ENCODE measurements around the gene ZNF683.

ZNF683 gene

GRCh38 chr1:26372039-26372438 lies 511 bp downstream of the ZNF683 start:
- H3K4me3 ChIP-seq (ENCODE audit: low read depth, low read length) = no peak overlapping the region
- CTCF ChIA-PET = interaction anchor here (0.7 to 1.0 kb wide), 2 partner anchors 45 to 257 kb away, joined by 3 read pairs; no protein-coding TSS in a partner anchor

DNA sequence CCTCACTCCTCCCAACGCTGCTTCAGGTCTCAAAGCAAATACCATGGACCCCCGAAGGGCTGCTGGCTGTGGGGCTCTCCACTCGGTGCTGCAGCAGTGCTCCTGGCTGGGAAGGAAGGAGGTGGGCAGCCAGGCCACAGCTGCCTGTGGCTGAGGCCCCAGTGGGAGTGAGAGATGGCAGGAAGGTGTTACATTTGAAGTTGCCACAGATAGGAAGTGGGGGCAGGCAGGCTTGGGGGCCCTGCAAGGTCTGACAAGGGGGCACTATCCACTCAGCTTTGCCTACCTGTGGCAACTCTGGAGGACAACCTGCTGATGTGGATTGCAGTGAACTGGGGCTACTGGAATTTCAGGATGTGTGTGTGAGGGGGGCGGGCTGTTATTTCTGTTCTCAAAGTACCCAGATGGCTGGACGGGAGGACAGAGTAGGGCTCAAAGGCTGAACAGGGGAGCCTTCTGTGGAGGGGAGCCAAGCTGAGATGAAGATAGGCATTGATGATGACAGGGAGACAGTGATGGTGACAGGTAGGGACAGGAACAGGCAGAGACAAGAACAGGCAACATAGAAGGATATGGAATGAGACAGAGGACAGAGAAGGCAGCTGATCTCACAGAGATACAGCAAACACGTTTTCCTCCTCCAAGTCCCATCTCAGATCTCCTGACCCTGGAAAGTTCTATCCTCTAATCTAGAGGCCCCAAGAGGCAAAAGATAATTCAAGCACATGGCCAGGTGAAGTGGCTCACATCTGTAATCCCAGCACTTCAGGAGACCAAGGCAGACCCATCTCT lies 1.8 kb downstream of the ZNF683 start:
- no peaks in the 10 kb centered on the region for H3K9me3 ChIP-seq (ENCODE audit: control insufficient read depth, insufficient read depth, low read depth, low read length)
- POLR2A ChIA-PET = no interaction called here
- CTCF ChIA-PET = interaction anchor here (0.6 to 1.0 kb wide), 3 partner anchors 9 to 46 kb away, joined by 3 to 4 read pairs (median 3); no protein-coding TSS in a partner anchor
- H3K4me1 ChIP-seq (ENCODE audit: control insufficient read depth, insufficient read depth, low read length) = no peaks in the 10 kb centered on the region
- H3K4me3 ChIP-seq (ENCODE audit: low read depth, low read length) = no peak overlapping the region
- H3K36me3 ChIP-seq (ENCODE audit: control insufficient read depth in 2 of 2, insufficient read depth in 1 of 2, low read length in 2 of 2) = no peaks in the 10 kb centered on the region
- no peak overlapping the region for H3K27ac ChIP-seq (ENCODE audit: extremely low read depth, low read depth, low read length)
- TF ChIP-seq ZNF660 (tag by site-specific recombination; IDR thresholded peaks at IDR 0.05) (no peak), ZNF48 (tag by site-specific recombination; IDR thresholded peaks at IDR 0.05) (no peak), ZNF530 (tag by site-specific recombination; IDR thresholded peaks at IDR 0.05; ENCODE audit: low read depth) (no peak), ZNF837 (tag by site-specific recombination; IDR thresholded peaks at IDR 0.05) (no peak), ZNF169 (tag by site-specific recombination; IDR thresholded peaks at IDR 0.05) (no peak), ZNF280D (tag by site-specific recombination; IDR thresholded peaks at IDR 0.05) (no peak), ZNF514 (tag by site-specific recombination; IDR thresholded peaks at IDR 0.05) (no peak), TCF7L2 (IDR thresholded peaks at IDR 0.05; ENCODE audit: borderline replicate concordance, low read depth, low read length) (no peak), ZFP41 (tag by site-specific recombination; IDR thresholded peaks at IDR 0.05; ENCODE audit: borderline replicate concordance) (no peak), HOXC10 (CRISPR knock-in tag; IDR thresholded peaks at IDR 0.05) (no peak), PBX3 (CRISPR knock-in tag; IDR thresholded peaks at IDR 0.05) (no peak), ZNF132 (tag by site-specific recombination; IDR thresholded peaks at IDR 0.05; ENCODE audit: borderline replicate concordance) (no peak), ZNF423 (tag by site-specific recombination; IDR thresholded peaks at IDR 0.05) (no peak)
- TF ChIP-seq, protein P1, sequence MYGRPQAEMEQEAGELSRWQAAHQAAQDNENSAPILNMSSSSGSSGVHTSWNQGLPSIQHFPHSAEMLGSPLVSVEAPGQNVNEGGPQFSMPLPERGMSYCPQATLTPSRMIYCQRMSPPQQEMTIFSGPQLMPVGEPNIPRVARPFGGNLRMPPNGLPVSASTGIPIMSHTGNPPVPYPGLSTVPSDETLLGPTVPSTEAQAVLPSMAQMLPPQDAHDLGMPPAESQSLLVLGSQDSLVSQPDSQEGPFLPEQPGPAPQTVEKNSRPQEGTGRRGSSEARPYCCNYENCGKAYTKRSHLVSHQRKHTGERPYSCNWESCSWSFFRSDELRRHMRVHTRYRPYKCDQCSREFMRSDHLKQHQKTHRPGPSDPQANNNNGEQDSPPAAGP (tag by site-specific recombination; IDR thresholded peaks at IDR 0.05) = no peak
- TF ChIP-seq, protein P2, sequence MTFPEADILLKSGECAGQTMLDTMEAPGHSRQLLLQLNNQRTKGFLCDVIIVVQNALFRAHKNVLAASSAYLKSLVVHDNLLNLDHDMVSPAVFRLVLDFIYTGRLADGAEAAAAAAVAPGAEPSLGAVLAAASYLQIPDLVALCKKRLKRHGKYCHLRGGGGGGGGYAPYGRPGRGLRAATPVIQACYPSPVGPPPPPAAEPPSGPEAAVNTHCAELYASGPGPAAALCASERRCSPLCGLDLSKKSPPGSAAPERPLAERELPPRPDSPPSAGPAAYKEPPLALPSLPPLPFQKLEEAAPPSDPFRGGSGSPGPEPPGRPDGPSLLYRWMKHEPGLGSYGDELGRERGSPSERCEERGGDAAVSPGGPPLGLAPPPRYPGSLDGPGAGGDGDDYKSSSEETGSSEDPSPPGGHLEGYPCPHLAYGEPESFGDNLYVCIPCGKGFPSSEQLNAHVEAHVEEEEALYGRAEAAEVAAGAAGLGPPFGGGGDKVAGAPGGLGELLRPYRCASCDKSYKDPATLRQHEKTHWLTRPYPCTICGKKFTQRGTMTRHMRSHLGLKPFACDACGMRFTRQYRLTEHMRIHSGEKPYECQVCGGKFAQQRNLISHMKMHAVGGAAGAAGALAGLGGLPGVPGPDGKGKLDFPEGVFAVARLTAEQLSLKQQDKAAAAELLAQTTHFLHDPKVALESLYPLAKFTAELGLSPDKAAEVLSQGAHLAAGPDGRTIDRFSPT (tag by site-specific recombination; IDR thresholded peaks at IDR 0.05) = no peak
- TF ChIP-seq, protein P3, sequence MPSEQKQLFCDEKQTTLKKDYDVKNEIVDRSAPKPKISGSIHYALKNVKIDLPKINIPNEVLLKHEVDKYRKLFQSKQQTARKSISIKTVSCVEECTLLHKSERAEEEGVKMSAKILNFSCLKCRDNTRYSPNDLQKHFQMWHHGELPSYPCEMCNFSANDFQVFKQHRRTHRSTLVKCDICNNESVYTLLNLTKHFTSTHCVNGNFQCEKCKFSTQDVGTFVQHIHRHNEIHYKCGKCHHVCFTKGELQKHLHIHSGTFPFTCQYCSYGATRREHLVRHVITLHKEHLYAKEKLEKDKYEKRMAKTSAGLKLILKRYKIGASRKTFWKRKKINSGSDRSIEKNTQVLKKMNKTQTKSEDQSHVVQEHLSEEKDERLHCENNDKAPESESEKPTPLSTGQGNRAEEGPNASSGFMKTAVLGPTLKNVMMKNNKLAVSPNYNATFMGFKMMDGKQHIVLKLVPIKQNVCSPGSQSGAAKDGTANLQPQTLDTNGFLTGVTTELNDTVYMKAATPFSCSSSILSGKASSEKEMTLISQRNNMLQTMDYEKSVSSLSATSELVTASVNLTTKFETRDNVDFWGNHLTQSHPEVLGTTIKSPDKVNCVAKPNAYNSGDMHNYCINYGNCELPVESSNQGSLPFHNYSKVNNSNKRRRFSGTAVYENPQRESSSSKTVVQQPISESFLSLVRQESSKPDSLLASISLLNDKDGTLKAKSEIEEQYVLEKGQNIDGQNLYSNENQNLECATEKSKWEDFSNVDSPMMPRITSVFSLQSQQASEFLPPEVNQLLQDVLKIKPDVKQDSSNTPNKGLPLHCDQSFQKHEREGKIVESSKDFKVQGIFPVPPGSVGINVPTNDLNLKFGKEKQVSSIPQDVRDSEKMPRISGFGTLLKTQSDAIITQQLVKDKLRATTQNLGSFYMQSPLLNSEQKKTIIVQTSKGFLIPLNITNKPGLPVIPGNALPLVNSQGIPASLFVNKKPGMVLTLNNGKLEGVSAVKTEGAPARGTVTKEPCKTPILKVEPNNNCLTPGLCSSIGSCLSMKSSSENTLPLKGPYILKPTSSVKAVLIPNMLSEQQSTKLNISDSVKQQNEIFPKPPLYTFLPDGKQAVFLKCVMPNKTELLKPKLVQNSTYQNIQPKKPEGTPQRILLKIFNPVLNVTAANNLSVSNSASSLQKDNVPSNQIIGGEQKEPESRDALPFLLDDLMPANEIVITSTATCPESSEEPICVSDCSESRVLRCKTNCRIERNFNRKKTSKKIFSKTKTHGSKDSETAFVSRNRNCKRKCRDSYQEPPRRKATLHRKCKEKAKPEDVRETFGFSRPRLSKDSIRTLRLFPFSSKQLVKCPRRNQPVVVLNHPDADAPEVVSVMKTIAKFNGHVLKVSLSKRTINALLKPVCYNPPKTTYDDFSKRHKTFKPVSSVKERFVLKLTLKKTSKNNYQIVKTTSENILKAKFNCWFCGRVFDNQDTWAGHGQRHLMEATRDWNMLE (tag by site-specific recombination; conservative IDR thresholded peaks at IDR 0.05; ENCODE audit: low read depth) = no peak

More at GRCh38 chr1:26372039-26372438, 511 bp downstream of the ZNF683 start:
- H3K4me1 ChIP-seq (ENCODE audit: control insufficient read depth, insufficient read depth, low read length) = no peaks in the 10 kb centered on the region
- TF ChIP-seq ZNF707 (tag by site-specific recombination; IDR thresholded peaks at IDR 0.05) (no peak), ZBTB20 (tag by site-specific recombination; IDR thresholded peaks at IDR 0.05) (no peak), ZNF26 (tag by site-specific recombination; IDR thresholded peaks at IDR 0.05) (peak; percentile 83)
- POLR2A ChIA-PET = no interaction called here
- H3K9me3 ChIP-seq (ENCODE audit: control insufficient read depth, insufficient read depth, low read depth, low read length) = no peaks in the 10 kb centered on the region
- H3K27ac ChIP-seq (ENCODE audit: extremely low read depth, low read depth, low read length) = no peak overlapping the region
- no peaks in the 10 kb centered on the region for H3K36me3 ChIP-seq (ENCODE audit: control insufficient read depth in 2 of 2, insufficient read depth in 1 of 2, low read length in 2 of 2)
